ENCODE data around the gene HSF2BP.

GRCh38 chr21:43669828-43670605, 10.7 kb upstream of the HSF2BP start:
- TF ChIP-seq YY1 (IDR thresholded peaks at IDR 0.05; ENCODE audit: low read depth) (no peak), REST (IDR thresholded peaks at IDR 0.05; ENCODE audit: low read depth) (no peak), EP300 (IDR thresholded peaks at IDR 0.05; ENCODE audit: borderline replicate concordance) (no peak), TAF1 (IDR thresholded peaks at IDR 0.05; ENCODE audit: low read depth) (no peak), USF1 (IDR thresholded peaks at IDR 0.05) (no peak), EGR1 (IDR thresholded peaks at IDR 0.05) (no peak), CEBPB (IDR thresholded peaks at IDR 0.05) (no peak), ZBTB7A (IDR thresholded peaks at IDR 0.05; ENCODE audit: low read depth) (no peak), CREB1 (IDR thresholded peaks at IDR 0.05; ENCODE audit: low read depth) (no peak), MAX (IDR thresholded peaks at IDR 0.05) (no peak), NFIC (IDR thresholded peaks at IDR 0.05) (no peak), RAD21 (IDR thresholded peaks at IDR 0.05; ENCODE audit: low read depth) (no peak), FOXM1 (IDR thresholded peaks at IDR 0.05; ENCODE audit: borderline replicate concordance, low read depth) (no peak)

All from Ishikawa (cell line).